IPS-18a (cell line): ENCODE measurements around the gene ZNF132.
"Not testable (repeated sequence)": the region's sequence is repeated elsewhere in the genome, so short reads cannot be mapped to it uniquely, and the experiment has no call there.

Experiments used
- H3K27ac ChIP-seq: one replicate; pipeline ENCODE4 v1.5.1; 2013; ENCODE audit warnings: low read length
- H3K27me3 ChIP-seq: one replicate; pipeline ENCODE4 v1.6.1; 2013; ENCODE audit warnings: mild to moderate bottlenecking, low read length; ENCODE audit not compliant: control insufficient read depth, insufficient read depth
- H3K36me3 ChIP-seq: one replicate; pipeline ENCODE4 v1.6.1; 2013; ENCODE audit warnings: low read depth, low read length; ENCODE audit not compliant: control insufficient read depth
- H3K4me1 ChIP-seq: one replicate; pipeline ENCODE4 v1.6.1; 2013; ENCODE audit warnings: low read depth, low read length; ENCODE audit not compliant: control insufficient read depth
- H3K4me3 ChIP-seq: one replicate; pipeline ENCODE4 v1.5.1; 2013; ENCODE audit warnings: low read length
- H3K9ac ChIP-seq: one replicate; pipeline ENCODE4 v1.6.1; 2013; ENCODE audit warnings: mild to moderate bottlenecking, low read length, moderate library complexity
- H3K9me3 ChIP-seq: one replicate; pipeline ENCODE4 v1.6.1; 2013; ENCODE audit warnings: low read depth, low read length; ENCODE audit not compliant: control insufficient read depth

Gene ZNF132

GRCh38 chr19:58475714-58476497 lies 36.0 kb upstream of the ZNF132 start, which contains the start of gene ZNF446:
Gene ZNF446, plus strand, starts transcription at chr19:58476352. Its CDS starts 867 bp downstream, at chr19:58477219.
- Histone ChIP-seq H3K9ac (peak within 1 kb of the TSS; percentile 64), H3K27me3 (no peaks in the 10 kb centered on the region), H3K9me3 (no peaks in the 10 kb centered on the region), H3K4me1 (peaks cover 6% of the 10 kb centered on the region), H3K4me3 (peak within 1 kb of the TSS; percentile 78), H3K36me3 (peaks cover 5% of the 10 kb centered on the region), H3K27ac (peak within 1 kb of the TSS; percentile 62)

GRCh38 chr19:58474997-58475713 lies 35.2 kb upstream of the ZNF132 start:
- Histone ChIP-seq H3K27ac (peak overlapping the region; percentile 62), H3K9ac (peak overlapping the region; percentile 64), H3K4me3 (peak overlapping the region; percentile 78), H3K36me3 (peaks cover 5% of the 10 kb centered on the region), H3K27me3 (no peaks in the 10 kb centered on the region), H3K9me3 (no peaks in the 10 kb centered on the region), H3K4me1 (peaks cover 6% of the 10 kb centered on the region)

- Histone ChIP-seq H3K36me3 (peaks cover 5% of the 10 kb centered on the region), H3K4me3 (no peak overlapping the region), H3K27ac (no peak overlapping the region)
Observed at GRCh38 chr19:58474291-58474996, 34.5 kb upstream of the ZNF132 start.

GRCh38 chr19:58473775-58474174 lies 33.8 kb upstream of the ZNF132 start:
- Histone ChIP-seq H3K9ac (no peak overlapping the region), H3K27me3 (no peaks in the 10 kb centered on the region), H3K27ac (no peak overlapping the region)

More at GRCh38 chr19:58474291-58474996, 34.5 kb upstream of the ZNF132 start:
- H3K27me3 ChIP-seq: no peaks in the 10 kb centered on the region
- H3K9me3 ChIP-seq: no peaks in the 10 kb centered on the region
- H3K9ac ChIP-seq: no peak overlapping the region
- peaks cover 6% of the 10 kb centered on the region for H3K4me1 ChIP-seq

GRCh38 chr19:58471736-58472135 lies 31.8 kb upstream of the ZNF132 start:
- no peak overlapping the region for H3K4me3 ChIP-seq
- H3K27ac ChIP-seq: no peak overlapping the region
- H3K4me1 ChIP-seq: peaks cover 6% of the 10 kb centered on the region
- no peak overlapping the region for H3K9ac ChIP-seq
- no peaks in the 10 kb centered on the region for H3K9me3 ChIP-seq
- peaks cover 3% of the 10 kb centered on the region for H3K27me3 ChIP-seq
- H3K36me3 ChIP-seq: peaks cover 5% of the 10 kb centered on the region

More at GRCh38 chr19:58473775-58474174, 33.8 kb upstream of the ZNF132 start:
- H3K9me3 ChIP-seq: no peaks in the 10 kb centered on the region
- no peak overlapping the region for H3K4me3 ChIP-seq
- peaks cover 6% of the 10 kb centered on the region for H3K4me1 ChIP-seq
- H3K36me3 ChIP-seq: peaks cover 5% of the 10 kb centered on the region

- H3K36me3 ChIP-seq, H3K27ac ChIP-seq, H3K27me3 ChIP-seq, H3K4me1 ChIP-seq, H3K4me3 ChIP-seq, H3K9me3 ChIP-seq, H3K9ac ChIP-seq: not testable (repeated sequence)
Observed at GRCh38 chr19:58470837-58471543, 31.0 kb upstream of the ZNF132 start.

GRCh38 chr19:58469241-58470013 lies 29.5 kb upstream of the ZNF132 start:
- H3K4me3 ChIP-seq: no peak overlapping the region
- peaks cover 5% of the 10 kb centered on the region for H3K36me3 ChIP-seq
- no peak overlapping the region for H3K9ac ChIP-seq
- H3K4me1 ChIP-seq: no peaks in the 10 kb centered on the region
- no peaks in the 10 kb centered on the region for H3K9me3 ChIP-seq
- H3K27me3 ChIP-seq: peaks cover 14% of the 10 kb centered on the region
- no peak overlapping the region for H3K27ac ChIP-seq

GRCh38 chr19:58468216-58468839 lies 28.4 kb upstream of the ZNF132 start:
- no peaks in the 10 kb centered on the region for H3K9me3 ChIP-seq
- H3K36me3 ChIP-seq: peaks cover 5% of the 10 kb centered on the region
- H3K27me3 ChIP-seq: peaks cover 14% of the 10 kb centered on the region
- no peaks in the 10 kb centered on the region for H3K4me1 ChIP-seq
- no peak overlapping the region for H3K4me3 ChIP-seq
- H3K9ac ChIP-seq: no peak overlapping the region
- H3K27ac ChIP-seq: no peak overlapping the region

GRCh38 chr19:58466760-58467589 lies 27.0 kb upstream of the ZNF132 start, which contains the start of gene ZNF324:
Gene ZNF324, plus strand, starts transcription at chr19:58467080. Its CDS starts 2,106 bp downstream, at chr19:58469186.
- Histone ChIP-seq H3K36me3 (peaks cover under 1% of the 10 kb centered on the region), H3K4me1 (no peaks in the 10 kb centered on the region), H3K9ac (peak within 1 kb of the TSS; percentile 45), H3K27ac (no peak within 1 kb of the TSS), H3K9me3 (no peaks in the 10 kb centered on the region), H3K27me3 (peaks cover 14% of the 10 kb centered on the region), H3K4me3 (peak within 1 kb of the TSS; percentile 70)
